MCF 10A (cell line): ENCODE data around the gene PANK1. TPM values are rescaled to one million over a fixed set of nuclear protein-coding genes. Genes with fewer than 3 reads are reported as not detected.

Experiments
- BruUV-seq: library from RNA; stranded (reverse); fragments of 400-500 nt; replicated peaks from 2 replicates; lab custom pipeline; 2021; lab: Mats Ljungman, UMichigan
- CTCF ChIA-PET: fragments of 300-600 bp; sonication (Branson Sonifier 250); formaldehyde crosslinking; extraction: SDS; loops from one replicate; lab custom pipeline; 2021; ENCODE audit warnings: antibody characterized with exemption, inconsistent platforms; lab: Yijun Ruan, JAX
- POLR2A ChIA-PET: fragments of 300-600, 350-650 bp; sonication (Branson Sonifier 250); formaldehyde crosslinking; extraction: SDS; loops from one replicate; lab custom pipeline; 2020; ENCODE audit warnings: antibody characterized with exemption, inconsistent platforms; lab: Yijun Ruan, JAX
- DNase-seq: peaks from one replicate; pipeline ENCODE4 v3.0.0-alpha.2; 2018; ENCODE audit not compliant: unreplicated experiment
- H3K27ac Mint-ChIP-seq: one replicate; pipeline ENCODE4 v1.8.0; 2022; ENCODE audit warnings: mild to moderate bottlenecking, low read depth, mixed read lengths; ENCODE audit not compliant: unreplicated experiment
- H3K27me3 Mint-ChIP-seq: one replicate; pipeline ENCODE4 v1.8.0; 2022; ENCODE audit warnings: mixed read lengths; ENCODE audit not compliant: insufficient read depth, unreplicated experiment
- H3K36me3 Mint-ChIP-seq: one replicate; pipeline ENCODE4 v1.8.0; 2022; ENCODE audit warnings: mild to moderate bottlenecking, moderate library complexity, mixed read lengths; ENCODE audit not compliant: insufficient read depth, unreplicated experiment
- H3K4me1 Mint-ChIP-seq: one replicate; pipeline ENCODE4 v1.8.0; 2022; ENCODE audit warnings: mixed read lengths; ENCODE audit not compliant: insufficient read depth, unreplicated experiment
- H3K4me3 Mint-ChIP-seq: one replicate; pipeline ENCODE4 v1.8.0; 2022; ENCODE audit warnings: mild to moderate bottlenecking, moderate library complexity, mixed read lengths; ENCODE audit not compliant: unreplicated experiment
- H3K9me3 Mint-ChIP-seq: one replicate; pipeline ENCODE4 v1.8.0; 2022; ENCODE audit warnings: mixed read lengths; ENCODE audit not compliant: unreplicated experiment
- intact Hi-C: fragments of 100-400 bp; cut with micrococcal nuclease; formaldehyde crosslinking; loops from 2 replicates; pipeline ENCODE4 v1.14.1; 2022
- total RNA-seq: library from RNA; stranded (reverse); gene quantifications from 2 replicates; pipeline ENCODE4 v1.2.3, GENCODE V29; 2022
- TF ChIP-seq, protein P1 (sequence below): fragments of 200-600 bp; IDR thresholded peaks from one replicate; pipeline ENCODE4 v1.8.0; 2022; ENCODE audit warnings: antibody characterized with exemption, mild to moderate bottlenecking; ENCODE audit not compliant: unreplicated experiment

PANK1 gene
- total RNA-seq, 1 experiment from 2014 or later = 4.7 TPM

DNA sequence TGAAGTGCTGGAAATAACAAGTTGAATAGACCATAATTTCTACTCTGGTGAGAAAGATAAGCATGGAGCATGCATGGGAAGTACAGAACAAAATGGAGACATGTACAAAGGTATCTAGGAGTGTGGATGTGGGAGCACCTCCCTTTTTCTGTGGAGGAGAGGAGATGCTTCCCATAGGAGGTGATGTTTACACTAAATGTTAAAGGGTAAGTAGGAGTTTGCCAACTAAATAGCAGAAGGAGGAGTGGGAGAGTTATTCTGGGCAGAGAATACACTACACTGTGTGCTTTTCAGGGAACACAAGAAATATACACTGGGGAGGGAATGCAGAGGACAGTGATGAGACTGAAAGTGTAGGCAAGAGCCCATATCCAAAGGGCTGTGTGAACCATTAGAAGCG lies 21.1 kb upstream of the PANK1 start:
- Mint-ChIP-seq H3K36me3 (no peaks in the 10 kb centered on the region), H3K27me3 (no peaks in the 10 kb centered on the region), H3K27ac (no peak overlapping the region), H3K4me1 (no peaks in the 10 kb centered on the region), H3K4me3 (no peak overlapping the region), H3K9me3 (no peaks in the 10 kb centered on the region)
- TF ChIP-seq, protein P1, sequence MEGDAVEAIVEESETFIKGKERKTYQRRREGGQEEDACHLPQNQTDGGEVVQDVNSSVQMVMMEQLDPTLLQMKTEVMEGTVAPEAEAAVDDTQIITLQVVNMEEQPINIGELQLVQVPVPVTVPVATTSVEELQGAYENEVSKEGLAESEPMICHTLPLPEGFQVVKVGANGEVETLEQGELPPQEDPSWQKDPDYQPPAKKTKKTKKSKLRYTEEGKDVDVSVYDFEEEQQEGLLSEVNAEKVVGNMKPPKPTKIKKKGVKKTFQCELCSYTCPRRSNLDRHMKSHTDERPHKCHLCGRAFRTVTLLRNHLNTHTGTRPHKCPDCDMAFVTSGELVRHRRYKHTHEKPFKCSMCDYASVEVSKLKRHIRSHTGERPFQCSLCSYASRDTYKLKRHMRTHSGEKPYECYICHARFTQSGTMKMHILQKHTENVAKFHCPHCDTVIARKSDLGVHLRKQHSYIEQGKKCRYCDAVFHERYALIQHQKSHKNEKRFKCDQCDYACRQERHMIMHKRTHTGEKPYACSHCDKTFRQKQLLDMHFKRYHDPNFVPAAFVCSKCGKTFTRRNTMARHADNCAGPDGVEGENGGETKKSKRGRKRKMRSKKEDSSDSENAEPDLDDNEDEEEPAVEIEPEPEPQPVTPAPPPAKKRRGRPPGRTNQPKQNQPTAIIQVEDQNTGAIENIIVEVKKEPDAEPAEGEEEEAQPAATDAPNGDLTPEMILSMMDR = no peak
- DNase-seq = no peak
- POLR2A ChIA-PET = interaction anchor here (0.7 kb wide), 1 partner anchor 25 kb away, joined by 3 read pairs; no protein-coding TSS in a partner anchor
- CTCF ChIA-PET = interaction anchor here (0.7 to 1.3 kb wide), 2 partner anchors 19 to 246 kb away, joined by 3 read pairs; no protein-coding TSS in a partner anchor
- BruUV-seq = no TSS peak
- intact Hi-C loops = no loop called here

DNA sequence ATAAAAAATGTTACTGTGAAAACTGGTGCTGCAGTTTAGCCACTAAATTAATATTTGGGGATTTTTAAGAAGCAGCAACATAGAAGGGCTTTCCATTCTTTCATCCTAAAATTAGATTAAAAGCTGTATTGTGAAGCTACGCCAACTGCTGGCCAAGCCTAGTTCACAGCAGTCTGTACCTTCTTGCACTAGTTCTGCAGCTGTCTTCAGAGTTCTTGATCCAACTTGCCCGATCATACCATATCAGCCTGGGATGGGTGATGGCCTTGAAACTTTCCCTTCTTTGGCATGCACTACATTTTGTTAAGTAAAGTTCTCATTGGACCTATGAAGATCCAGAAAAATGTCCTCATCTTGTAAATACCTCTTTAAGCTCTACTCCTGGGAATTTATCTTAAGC lies 20.3 kb upstream of the PANK1 start:
- no TSS peak for BruUV-seq
- H3K27me3 Mint-ChIP-seq = no peaks in the 10 kb centered on the region
- H3K9me3 Mint-ChIP-seq = no peaks in the 10 kb centered on the region
- peak; percentile 13 for DNase-seq
- H3K4me1 Mint-ChIP-seq = no peaks in the 10 kb centered on the region
- H3K36me3 Mint-ChIP-seq = no peaks in the 10 kb centered on the region
- intact Hi-C loops = no loop called here
- no peak overlapping the region for H3K4me3 Mint-ChIP-seq
- no peak overlapping the region for H3K27ac Mint-ChIP-seq
- TF ChIP-seq, protein P1 = no peak
- ChIA-PET CTCF (interaction anchor here (1.3 kb wide), 1 partner anchor 19 kb away, joined by 3 read pairs; no protein-coding TSS in a partner anchor), POLR2A (interaction anchor here (0.6 to 1.2 kb wide), 6 partner anchors 19 to 604 kb away, joined by 3 to 6 read pairs (median 4); no protein-coding TSS in a partner anchor)

DNA sequence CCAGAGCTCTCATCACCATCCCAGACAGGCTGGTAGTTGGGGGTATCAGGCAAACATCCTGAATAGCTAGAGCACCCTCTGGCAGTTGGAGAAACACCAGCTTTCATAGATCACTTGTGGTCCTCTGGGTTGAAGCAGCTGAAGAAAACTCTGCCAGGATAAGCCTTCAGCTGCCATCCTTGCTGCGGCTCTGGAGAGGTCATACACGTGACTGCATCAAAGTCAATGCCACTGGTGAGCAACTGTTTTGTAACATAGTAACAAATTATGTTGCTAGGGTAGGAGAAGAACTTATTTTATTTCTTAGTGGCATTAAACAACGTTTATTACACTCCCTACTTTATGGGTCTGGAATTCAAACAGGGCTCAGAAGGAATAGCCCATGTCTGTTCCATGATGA lies 19.2 kb upstream of the PANK1 start:
- BruUV-seq = no TSS peak
- H3K27me3 Mint-ChIP-seq = no peaks in the 10 kb centered on the region
- H3K36me3 Mint-ChIP-seq = no peaks in the 10 kb centered on the region
- no peaks in the 10 kb centered on the region for H3K4me1 Mint-ChIP-seq
- no peaks in the 10 kb centered on the region for H3K9me3 Mint-ChIP-seq
- H3K27ac Mint-ChIP-seq = no peak overlapping the region
- TF ChIP-seq, protein P1 = no peak
- H3K4me3 Mint-ChIP-seq = no peak overlapping the region
- ChIA-PET CTCF (interaction anchor here (1.8 kb wide), 1 partner anchor 10 kb away, joined by 4 read pairs; no protein-coding TSS in a partner anchor), POLR2A (interaction anchor here (1.4 kb wide), 1 partner anchor 20 kb away, joined by 5 read pairs; no protein-coding TSS in a partner anchor)
- intact Hi-C loops = no loop called here
- DNase-seq = no peak

DNA sequence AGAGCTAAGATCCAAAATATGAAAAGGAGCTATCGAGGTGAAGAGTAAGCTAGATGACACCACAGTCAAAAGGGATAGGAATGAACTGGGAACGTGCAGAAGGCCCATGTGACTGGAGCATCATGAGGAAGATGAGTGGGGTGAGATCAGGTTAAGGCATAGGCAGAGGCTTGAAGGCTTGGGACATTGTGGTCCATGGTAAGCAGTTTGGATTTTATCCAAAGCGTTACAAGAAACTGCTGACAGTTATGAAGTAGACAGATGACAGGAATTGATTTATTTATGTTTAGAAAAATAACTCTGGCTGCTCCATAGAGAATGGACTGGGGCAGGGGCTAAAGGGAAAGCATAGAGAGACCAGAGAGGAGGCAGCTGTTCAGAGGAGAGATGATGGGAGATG lies 18.1 kb upstream of the PANK1 start:
- no peaks in the 10 kb centered on the region for H3K4me1 Mint-ChIP-seq
- H3K27me3 Mint-ChIP-seq = no peaks in the 10 kb centered on the region
- TF ChIP-seq, protein P1 = no peak
- BruUV-seq = no TSS peak
- H3K4me3 Mint-ChIP-seq = no peak overlapping the region
- DNase-seq = no peak
- POLR2A ChIA-PET = interaction anchor here (1.4 kb wide), 1 partner anchor 19 kb away, joined by 5 read pairs; no protein-coding TSS in a partner anchor
- CTCF ChIA-PET = interaction anchor here (0.6 to 1.8 kb wide), 2 partner anchors 9 to 516 kb away, joined by 3 to 4 read pairs; no protein-coding TSS in a partner anchor
- intact Hi-C loops = no loop called here
- H3K36me3 Mint-ChIP-seq = no peaks in the 10 kb centered on the region
- H3K27ac Mint-ChIP-seq = no peak overlapping the region
- no peaks in the 10 kb centered on the region for H3K9me3 Mint-ChIP-seq
